Muscle layer of duodenum (tissue), 2 donors: ENCODE measurements around the gene LTBR.

Experiments
- H3K27ac ChIP-seq: one replicate; pipeline ENCODE4 v1.7.0; 2013; ENCODE audit warnings: mild to moderate bottlenecking, low read length
- H3K27me3 ChIP-seq: one replicate; pipeline ENCODE4 v1.7.0; 2013; ENCODE audit warnings: low read depth, mild to moderate bottlenecking, control low read depth, low read length
- H3K36me3 ChIP-seq, 2 donors: one replicate each; pipeline ENCODE4 v1.7.0; 2013; ENCODE audit warnings: low read length in 2 of 2, control low read depth in 1 of 2, mild to moderate bottlenecking in 1 of 2; ENCODE audit not compliant: insufficient read depth in 2 of 2, control insufficient read depth in 1 of 2
- H3K4me1 ChIP-seq, 2 donors: one replicate each; pipeline ENCODE4 v1.7.0; 2013; ENCODE audit warnings: low read length in 2 of 2, mild to moderate bottlenecking in 2 of 2, control low read depth in 1 of 2, moderate library complexity in 1 of 2; ENCODE audit not compliant: insufficient read depth in 2 of 2, control insufficient read depth in 1 of 2
- H3K4me3 ChIP-seq, 2 donors: one replicate each; pipeline ENCODE4 v1.7.0; 2013; ENCODE audit warnings: low read length in 2 of 2, low read depth in 1 of 2, mild to moderate bottlenecking in 1 of 2
- H3K9me3 ChIP-seq, 2 donors: one replicate each; pipeline ENCODE4 v1.7.0; 2013; ENCODE audit warnings: low read length in 2 of 2, control low read depth in 1 of 2, mild to moderate bottlenecking in 1 of 2; ENCODE audit not compliant: control insufficient read depth in 1 of 2
- donor health status: healthy.

LTBR gene

GRCh38 chr12:6361834-6362233, 22.1 kb upstream of the LTBR start:
- H3K9me3 ChIP-seq = no peaks in the 10 kb centered on the region
- H3K4me3 ChIP-seq = no peak overlapping the region
- peaks cover 0 to 13% of the 10 kb centered on the region in 2 donors for H3K4me1 ChIP-seq
- H3K36me3 ChIP-seq = no peaks in the 10 kb centered on the region
- H3K27ac ChIP-seq = peak overlapping the region; percentile 72
- no peaks in the 10 kb centered on the region for H3K27me3 ChIP-seq

GRCh38 chr12:6362403-6362802, 21.6 kb upstream of the LTBR start:
- H3K4me1 ChIP-seq = peaks cover 0 to 13% of the 10 kb centered on the region in 2 donors
- H3K4me3 ChIP-seq = no peak overlapping the region

GRCh38 chr12:6363010-6363329, 21.0 kb upstream of the LTBR start:
- Histone ChIP-seq H3K36me3 (no peaks in the 10 kb centered on the region), H3K4me3 (peak overlapping the region in 1 of 2 donors; percentile 76), H3K27me3 (no peaks in the 10 kb centered on the region), H3K9me3 (no peaks in the 10 kb centered on the region), H3K27ac (peak overlapping the region; percentile 88), H3K4me1 (peaks cover 0 to 13% of the 10 kb centered on the region in 2 donors)

More at GRCh38 chr12:6362403-6362802, 21.6 kb upstream of the LTBR start:
- Histone ChIP-seq H3K9me3 (no peaks in the 10 kb centered on the region), H3K36me3 (no peaks in the 10 kb centered on the region), H3K27me3 (no peaks in the 10 kb centered on the region), H3K27ac (peak overlapping the region; percentile 72)

- Histone ChIP-seq H3K27ac (peak overlapping the region; percentile 88), H3K9me3 (no peaks in the 10 kb centered on the region), H3K4me3 (peak overlapping the region; percentile 67 to 76), H3K4me1 (peaks cover 0 to 13% of the 10 kb centered on the region in 2 donors), H3K36me3 (no peaks in the 10 kb centered on the region), H3K27me3 (no peaks in the 10 kb centered on the region)
Measured at GRCh38 chr12:6363330-6364043, 20.5 kb upstream of the LTBR start.

- Histone ChIP-seq H3K27ac (peak overlapping the region; percentile 88), H3K4me1 (peaks cover 0 to 13% of the 10 kb centered on the region in 2 donors), H3K9me3 (no peaks in the 10 kb centered on the region), H3K4me3 (peak overlapping the region; percentile 67 to 76), H3K36me3 (no peaks in the 10 kb centered on the region), H3K27me3 (no peaks in the 10 kb centered on the region)
Measured at GRCh38 chr12:6364044-6364374, 20.0 kb upstream of the LTBR start.

- no peak overlapping the region for H3K4me3 ChIP-seq
- no peaks in the 10 kb centered on the region for H3K9me3 ChIP-seq
- H3K27ac ChIP-seq = no peak overlapping the region
- peaks cover 0 to 5% of the 10 kb centered on the region in 2 donors for H3K4me1 ChIP-seq
- no peaks in the 10 kb centered on the region for H3K36me3 ChIP-seq
- no peaks in the 10 kb centered on the region for H3K27me3 ChIP-seq
Measured at GRCh38 chr12:6367065-6367968, 16.6 kb upstream of the LTBR start.

GRCh38 chr12:6367969-6368892, 15.7 kb upstream of the LTBR start:
- Histone ChIP-seq H3K9me3 (no peaks in the 10 kb centered on the region), H3K4me3 (no peak overlapping the region), H3K27ac (peak overlapping the region; percentile 9), H3K27me3 (no peaks in the 10 kb centered on the region), H3K36me3 (no peaks in the 10 kb centered on the region), H3K4me1 (peaks cover 4% of the 10 kb centered on the region in 2 donors)

- no peak overlapping the region for H3K4me3 ChIP-seq
- peak overlapping the region; percentile 9 for H3K27ac ChIP-seq
- no peaks in the 10 kb centered on the region for H3K9me3 ChIP-seq
- no peaks in the 10 kb centered on the region for H3K36me3 ChIP-seq
- H3K4me1 ChIP-seq = peaks cover 4% of the 10 kb centered on the region in 2 donors
- no peaks in the 10 kb centered on the region for H3K27me3 ChIP-seq
Measured at GRCh38 chr12:6368906-6369525, 14.9 kb upstream of the LTBR start.

- H3K4me1 ChIP-seq = peaks cover 4% of the 10 kb centered on the region in 2 donors
- H3K27me3 ChIP-seq = no peaks in the 10 kb centered on the region
- H3K27ac ChIP-seq = no peak overlapping the region
- H3K36me3 ChIP-seq = no peaks in the 10 kb centered on the region
- no peaks in the 10 kb centered on the region for H3K9me3 ChIP-seq
- no peak overlapping the region for H3K4me3 ChIP-seq
Measured at GRCh38 chr12:6369916-6370575, 13.9 kb upstream of the LTBR start.

- no peaks in the 10 kb centered on the region for H3K9me3 ChIP-seq
- H3K4me1 ChIP-seq = peaks cover 4 to 5% of the 10 kb centered on the region in 2 donors
- peak overlapping the region; percentile 49 for H3K27ac ChIP-seq
- no peaks in the 10 kb centered on the region for H3K27me3 ChIP-seq
- H3K4me3 ChIP-seq = no peak overlapping the region
- no peaks in the 10 kb centered on the region for H3K36me3 ChIP-seq
Measured at GRCh38 chr12:6370576-6370935, 13.4 kb upstream of the LTBR start.
